Esophagus squamous epithelium (tissue), 4 donors: ENCODE measurements around the gene CALM3.

Source experiments
- CTCF ChIP-seq, 6 experiments: fragments of 450-650 bp in 4 of 6; fragments of 200-600 bp in 2 of 6; sonication (generic) in 2 of 6; IDR thresholded peaks; one replicate each; pipeline ENCODE4 v1.5.1; 2016 to 2019; ENCODE audit warnings: antibody characterized with exemption in 6 of 6, mild to moderate bottlenecking in 4 of 6, moderate library complexity in 4 of 6
- POLR2A ChIP-seq, 4 donors: fragments of 450-650 bp; IDR thresholded peaks; one replicate each; pipeline ENCODE4 v1.6.1; 2017; ENCODE audit warnings: antibody characterized with exemption in 4 of 4, mild to moderate bottlenecking in 4 of 4, moderate library complexity in 3 of 4

DNA sequence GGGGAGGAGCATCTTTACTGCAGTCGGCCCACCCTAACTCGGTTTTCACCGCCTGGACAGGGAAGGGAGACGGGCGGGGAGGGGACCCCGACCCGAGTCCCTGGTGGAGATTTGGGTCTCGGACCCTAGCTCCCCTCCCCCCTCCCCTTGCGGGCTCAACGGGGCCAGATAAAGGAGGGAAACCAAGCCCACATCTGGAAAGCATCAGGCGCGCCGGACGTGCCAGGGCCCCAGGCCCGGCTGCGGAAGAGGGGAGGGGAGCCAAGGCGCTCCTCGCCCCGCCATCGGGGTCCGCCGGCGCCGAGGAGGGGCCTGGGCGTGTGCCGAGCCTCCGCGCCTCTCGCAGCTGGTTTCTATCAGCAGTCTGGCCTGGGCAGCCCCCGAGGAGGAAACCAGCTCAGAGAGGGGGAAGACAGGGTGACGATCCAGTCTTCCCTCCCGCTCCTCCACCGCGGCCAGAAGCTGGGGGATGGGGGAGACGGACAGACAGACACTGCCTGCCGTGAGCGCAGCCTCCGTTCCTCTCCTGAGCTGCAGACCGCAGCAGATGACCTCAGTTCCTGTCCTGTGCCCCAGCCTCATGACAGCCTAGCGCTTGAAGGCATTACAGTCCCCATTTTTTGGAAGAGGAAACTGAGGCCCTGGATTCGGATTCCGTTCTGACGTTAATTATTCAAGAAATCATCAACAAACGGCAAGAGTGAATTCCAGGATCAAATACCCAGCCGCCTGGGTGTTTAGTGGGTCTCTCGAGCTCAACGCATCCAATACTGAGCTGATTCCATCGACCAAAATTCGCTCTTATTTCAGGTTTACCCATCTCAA lies 38.4 kb downstream of the CALM3 start:
- TF ChIP-seq CTCF (IDR thresholded peaks at IDR 0.05) (no peak), POLR2A (IDR thresholded peaks at IDR 0.05) (no peak)
